Upper lobe of right lung (tissue), 1 donor: ENCODE results near the gene SPOCD1. TPM values are rescaled to one million over a fixed set of nuclear protein-coding genes. Genes with fewer than 3 reads are reported as not detected.

Experiments used
- ATAC-seq: fragments of 200-7000 bp; cut with Tn5 transposase; one replicate; pipeline ENCODE4 v1.9.1; 2020; ENCODE audit warnings: mild to moderate bottlenecking, moderate library complexity
- DNase-seq: peaks from one replicate; pipeline ENCODE4 v3.0.0-alpha.2; 2020
- H3K27ac ChIP-seq: fragments of 200-600 bp; one replicate; pipeline ENCODE4 v1.8.0; 2022
- H3K27me3 ChIP-seq: fragments of 200-600 bp; one replicate; pipeline ENCODE4 v1.8.0; 2022; ENCODE audit warnings: mild to moderate bottlenecking
- H3K36me3 ChIP-seq: fragments of 200-600 bp; one replicate; pipeline ENCODE4 v1.8.0; 2022
- H3K4me1 ChIP-seq: fragments of 200-600 bp; one replicate; pipeline ENCODE4 v1.8.0; 2022
- H3K4me3 ChIP-seq: fragments of 200-600 bp; one replicate; pipeline ENCODE4 v1.8.0; 2022; ENCODE audit warnings: mild to moderate bottlenecking
- H3K9me3 ChIP-seq: fragments of 200-600 bp; one replicate; pipeline ENCODE4 v1.8.0; 2022
- CTCF ChIP-seq: fragments of 200-600 bp; IDR thresholded peaks from one replicate; pipeline ENCODE4 v1.8.0; 2022; ENCODE audit warnings: antibody characterized with exemption
- intact Hi-C: fragments of 100-400 bp; cut with DNase I; formaldehyde crosslinking; loops from one replicate; pipeline ENCODE4 v1.11.0; 2022
- total RNA-seq: library from RNA; stranded (reverse); fragmentation: NEBNext Ultra II Directional; extraction: Animal tissue kit (Norgen Biotek cat#: 25700); gene quantifications from one replicate; pipeline ENCODE4 v1.2.1, GENCODE V29; 2021
- donor health status: DM: no; HTN: yes; CAD: no; lungs with severe emphysema.

The SPOCD1 gene
- total RNA-seq, 1 donor from 2014 or later, result 31.4 TPM

- ATAC-seq (no peak), DNase-seq (no peak)
- Histone ChIP-seq H3K4me1 (no peaks in the 10 kb centered on the region), H3K4me3 (no peak overlapping the region), H3K27me3 (peaks cover 10% of the 10 kb centered on the region), H3K27ac (no peak overlapping the region), H3K36me3 (no peaks in the 10 kb centered on the region), H3K9me3 (no peaks in the 10 kb centered on the region)
- TF ChIP-seq CTCF, result no peak
- intact Hi-C loops, result no loop called here
Observed at GRCh38 chr1:31796707-31797106, 19.1 kb downstream of the SPOCD1 start.

GRCh38 chr1:31795801-31796621, 19.8 kb downstream of the SPOCD1 start:
- DNase-seq, result no peak

GRCh38 chr1:31795096-31795675, 20.6 kb downstream of the SPOCD1 start:
- ATAC-seq (no peak), DNase-seq (no peak)
- Histone ChIP-seq H3K27ac (no peak overlapping the region), H3K27me3 (peaks cover 10% of the 10 kb centered on the region), H3K4me3 (no peak overlapping the region), H3K4me1 (no peaks in the 10 kb centered on the region), H3K36me3 (no peaks in the 10 kb centered on the region), H3K9me3 (no peaks in the 10 kb centered on the region)
- no peak for TF ChIP-seq CTCF
- intact Hi-C loops, result no loop called here

More at GRCh38 chr1:31795801-31796621, 19.8 kb downstream of the SPOCD1 start:
- no peak overlapping the region for H3K4me3 ChIP-seq
- no peaks in the 10 kb centered on the region for H3K36me3 ChIP-seq
- no peaks in the 10 kb centered on the region for H3K9me3 ChIP-seq
- ATAC-seq, result no peak
- no peak overlapping the region for H3K27ac ChIP-seq
- intact Hi-C loops, result no loop called here
- peaks cover 10% of the 10 kb centered on the region for H3K27me3 ChIP-seq
- H3K4me1 ChIP-seq, result no peaks in the 10 kb centered on the region
- TF ChIP-seq CTCF, result no peak

GRCh38 chr1:31793586-31794285, 22.1 kb downstream of the SPOCD1 start:
- no peak for ATAC-seq
- intact Hi-C loops, result no loop called here

GRCh38 chr1:31793086-31793485, 22.7 kb downstream of the SPOCD1 start:
- H3K4me1 ChIP-seq, result peaks cover 3% of the 10 kb centered on the region
- no peak overlapping the region for H3K4me3 ChIP-seq
- peak; percentile 59 for DNase-seq
- H3K27me3 ChIP-seq, result peaks cover 5% of the 10 kb centered on the region
- ATAC-seq, result no peak
- intact Hi-C loops, result no loop called here
- H3K27ac ChIP-seq, result no peak overlapping the region
- H3K36me3 ChIP-seq, result no peaks in the 10 kb centered on the region
- no peak for TF ChIP-seq CTCF
- H3K9me3 ChIP-seq, result no peaks in the 10 kb centered on the region

More at GRCh38 chr1:31793586-31794285, 22.1 kb downstream of the SPOCD1 start:
- peaks cover 3% of the 10 kb centered on the region for H3K4me1 ChIP-seq
- TF ChIP-seq CTCF, result no peak
- no peak overlapping the region for H3K4me3 ChIP-seq
- no peak overlapping the region for H3K27ac ChIP-seq
- no peaks in the 10 kb centered on the region for H3K36me3 ChIP-seq
- H3K27me3 ChIP-seq, result peaks cover 6% of the 10 kb centered on the region
- DNase-seq, result peak; percentile 57
- H3K9me3 ChIP-seq, result no peaks in the 10 kb centered on the region
